Vagina (tissue), 2 donors: Measurements from ENCODE around the gene VRK1. TPM values are rescaled to one million over a fixed set of nuclear protein-coding genes. Genes with fewer than 3 reads are reported as not detected.

Source experiments
- DNase-seq, 2 donors: peaks; one replicate each; pipeline ENCODE4 v3.0.0-alpha.2; 2017; ENCODE audit errors: extremely low spot score in 2 of 2
- H3K27ac ChIP-seq: fragments of 200-600 bp; sonication (generic); one replicate; pipeline ENCODE4 v1.5.1; 2019
- H3K27me3 ChIP-seq: fragments of 200-600 bp; sonication (generic); one replicate; pipeline ENCODE4 v1.5.1; 2019
- H3K36me3 ChIP-seq, 2 donors: fragments of 200-600 bp; sonication (generic); one replicate each; pipeline ENCODE4 v1.5.1; 2017 to 2019
- H3K4me1 ChIP-seq: fragments of 200-600 bp; sonication (generic); one replicate; pipeline ENCODE4 v1.5.1; 2019
- H3K4me3 ChIP-seq, 2 donors: fragments of 200-600 bp; sonication (generic); 1 replicate in 1 of 2; 2 replicates in 1 of 2; pipeline ENCODE4 v1.5.1; 2016 to 2019
- H3K9me3 ChIP-seq: fragments of 200-600 bp; sonication (generic); one replicate; pipeline ENCODE4 v1.5.1; 2019
- CTCF ChIP-seq, 3 experiments: fragments of 450-650 bp in 2 of 3; fragments of 200-600 bp in 1 of 3; sonication (generic) in 1 of 3; IDR thresholded peaks; one replicate each; pipeline ENCODE4 v1.5.1; 2017 to 2019; ENCODE audit warnings: antibody characterized with exemption in 3 of 3, mild to moderate bottlenecking in 2 of 3, moderate library complexity in 2 of 3
- POLR2A ChIP-seq, 2 donors: fragments of 450-650 bp; IDR thresholded peaks; one replicate each; pipeline ENCODE4 v1.6.1; 2017; ENCODE audit warnings: antibody characterized with exemption in 2 of 2, mild to moderate bottlenecking in 2 of 2, moderate library complexity in 2 of 2
- POLR2AphosphoS5 ChIP-seq, 2 donors: sonication (generic); formaldehyde crosslinking; IDR thresholded peaks; one replicate each; pipeline ENCODE4 v1.9.0; 2017; ENCODE audit warnings: antibody characterized with exemption in 2 of 2, mild to moderate bottlenecking in 2 of 2, low read depth in 1 of 2; ENCODE audit not compliant: insufficient read depth in 1 of 2
- intact Hi-C: fragments of 100-400 bp; cut with DNase I; formaldehyde crosslinking; loops from one replicate; pipeline ENCODE4 v1.15.1; 2023
- total RNA-seq: library from RNA; depleted of rRNA; stranded (reverse); fragments of >200 nt; gene quantifications from one replicate; pipeline ENCODE4 v1.2.3, GENCODE V29; 2016

VRK1 gene
- total RNA-seq, 1 donor from 2014 or later, result 10.1 TPM

- no peak overlapping the region for H3K27ac ChIP-seq
- no peaks in the 10 kb centered on the region for H3K27me3 ChIP-seq
- no peak for DNase-seq
- no peak overlapping the region for H3K4me3 ChIP-seq
- no peaks in the 10 kb centered on the region for H3K4me1 ChIP-seq
- H3K36me3 ChIP-seq, result no peaks in the 10 kb centered on the region
- intact Hi-C loops, result no loop called here
- TF ChIP-seq POLR2AphosphoS5 (IDR thresholded peaks at IDR 0.05; ENCODE audit: insufficient read depth in 1 of 2, low read depth in 1 of 2), result no peak
- no peak for TF ChIP-seq CTCF (IDR thresholded peaks at IDR 0.05)
- no peak for TF ChIP-seq POLR2A (IDR thresholded peaks at IDR 0.05)
- no peaks in the 10 kb centered on the region for H3K9me3 ChIP-seq
Observed at GRCh38 chr14:96925422-96925821, 128.2 kb downstream of the VRK1 start.

GRCh38 chr14:96926001-96926400 is 128.8 kb downstream of the VRK1 start:
- intact Hi-C loops, result no loop called here
- H3K36me3 ChIP-seq, result no peaks in the 10 kb centered on the region
- DNase-seq, result no peak
- H3K4me1 ChIP-seq, result no peaks in the 10 kb centered on the region
- TF ChIP-seq CTCF (IDR thresholded peaks at IDR 0.05) (no peak), POLR2AphosphoS5 (IDR thresholded peaks at IDR 0.05; ENCODE audit: insufficient read depth in 1 of 2, low read depth in 1 of 2) (no peak), POLR2A (IDR thresholded peaks at IDR 0.05) (no peak)
- no peaks in the 10 kb centered on the region for H3K9me3 ChIP-seq
- H3K27me3 ChIP-seq, result no peaks in the 10 kb centered on the region
- H3K4me3 ChIP-seq, result no peak overlapping the region
- H3K27ac ChIP-seq, result no peak overlapping the region

GRCh38 chr14:96928779-96929380 is 131.7 kb downstream of the VRK1 start:
- Histone ChIP-seq H3K4me3 (no peak overlapping the region), H3K27me3 (no peaks in the 10 kb centered on the region)
- no peak for DNase-seq

GRCh38 chr14:96929950-96930349 is 132.8 kb downstream of the VRK1 start:
- no peaks in the 10 kb centered on the region for H3K9me3 ChIP-seq
- no peak for DNase-seq
- no peak for TF ChIP-seq POLR2AphosphoS5 (IDR thresholded peaks at IDR 0.05; ENCODE audit: insufficient read depth in 1 of 2, low read depth in 1 of 2)
- no peak for TF ChIP-seq POLR2A (IDR thresholded peaks at IDR 0.05)
- TF ChIP-seq CTCF (IDR thresholded peaks at IDR 0.05), result no peak
- intact Hi-C loops, result no loop called here
- H3K27ac ChIP-seq, result no peak overlapping the region
- H3K4me3 ChIP-seq, result no peak overlapping the region
- H3K36me3 ChIP-seq, result no peaks in the 10 kb centered on the region
- H3K27me3 ChIP-seq, result no peaks in the 10 kb centered on the region
- H3K4me1 ChIP-seq, result no peaks in the 10 kb centered on the region

More at GRCh38 chr14:96928779-96929380, 131.7 kb downstream of the VRK1 start:
- Histone ChIP-seq H3K9me3 (no peaks in the 10 kb centered on the region), H3K27ac (no peak overlapping the region), H3K36me3 (no peaks in the 10 kb centered on the region), H3K4me1 (no peaks in the 10 kb centered on the region)
- no peak for TF ChIP-seq POLR2A (IDR thresholded peaks at IDR 0.05)
- TF ChIP-seq CTCF (IDR thresholded peaks at IDR 0.05), result no peak
- no peak for TF ChIP-seq POLR2AphosphoS5 (IDR thresholded peaks at IDR 0.05; ENCODE audit: insufficient read depth in 1 of 2, low read depth in 1 of 2)
- intact Hi-C loops, result no loop called here

- no peak for TF ChIP-seq POLR2A (IDR thresholded peaks at IDR 0.05)
- no peak for TF ChIP-seq CTCF (IDR thresholded peaks at IDR 0.05)
- TF ChIP-seq POLR2AphosphoS5 (IDR thresholded peaks at IDR 0.05; ENCODE audit: insufficient read depth in 1 of 2, low read depth in 1 of 2), result no peak
- no peaks in the 10 kb centered on the region for H3K36me3 ChIP-seq
- DNase-seq, result no peak
- no peaks in the 10 kb centered on the region for H3K27me3 ChIP-seq
- H3K9me3 ChIP-seq, result no peaks in the 10 kb centered on the region
- no peak overlapping the region for H3K27ac ChIP-seq
- no peak overlapping the region for H3K4me3 ChIP-seq
- no peaks in the 10 kb centered on the region for H3K4me1 ChIP-seq
- intact Hi-C loops, result no loop called here
Observed at GRCh38 chr14:96930526-96930925, 133.3 kb downstream of the VRK1 start.
